A549 (cell line): Measurements from ENCODE around the gene NPSR1. TPM values are rescaled to one million over a fixed set of nuclear protein-coding genes. Genes with fewer than 3 reads are reported as not detected.

ENCODE experiments used
- ATAC-seq, 2 experiments: fragments of 200-7000 bp in 1 of 2; fragments of >200 bp in 1 of 2; cut with Nextera tagmentation in 1 of 2; cut with Tn5 transposase in 1 of 2; 3 replicates each; pipeline versions ENCODE4 v1.8.0 to v1.9.1; 2018 to 2020; ENCODE audit warnings: mild to moderate bottlenecking in 1 of 2, moderate library complexity in 1 of 2
- CTCF ChIA-PET: fragments of 300-600 bp; sonication (Branson Sonifier 250); formaldehyde crosslinking; extraction: SDS; loops from one replicate; lab custom pipeline; 2021; ENCODE audit warnings: antibody characterized with exemption, inconsistent platforms; lab: Yijun Ruan, JAX
- POLR2A ChIA-PET: fragments of 350-600 bp; formaldehyde crosslinking; extraction: SDS; loops from one replicate; lab custom pipeline; 2021; ENCODE audit warnings: antibody characterized with exemption, inconsistent platforms; lab: Yijun Ruan, JAX
- DNase-seq, 2 experiments: peaks; one replicate each; pipeline versions ENCODE4 v3.0.0 to v3.0.0-alpha.2; 2011 to 2016; ENCODE audit warnings: low read depth in 1 of 2, low spot score in 1 of 2
- FAIRE-seq: peaks from 2 replicates; lab custom pipeline; 2011; peaks lifted over from hg19 to GRCh38; lab: Jason Lieb, UNC
- H3K27ac ChIP-seq, 2 experiments: fragments of >200 bp; sonication (Bioruptor Twin); formaldehyde crosslinking; 3 replicates each; pipeline ENCODE4 v1.5.1; 2016 to 2017
- H3K4me1 ChIP-seq: fragments of >200 bp; sonication (Bioruptor Twin); formaldehyde crosslinking; 3 replicates; pipeline ENCODE4 v1.6.1; 2016
- H3K4me2 ChIP-seq: fragments of >200 bp; sonication (Bioruptor Twin); formaldehyde crosslinking; 3 replicates; pipeline ENCODE4 v1.6.1; 2016
- H3K4me3 ChIP-seq: fragments of >200 bp; sonication (Bioruptor Twin); formaldehyde crosslinking; 3 replicates; pipeline ENCODE4 v1.5.1; 2016
- H3K9me3 ChIP-seq: fragments of >200 bp; sonication (Bioruptor Twin); formaldehyde crosslinking; 3 replicates; pipeline ENCODE4 v1.6.1; 2016
- CBX2 ChIP-seq: fragments of 200-600 bp; sonication (generic); IDR thresholded peaks from 2 replicates; pipeline ENCODE4 v1.6.1; 2016; ENCODE audit warnings: low read depth, mild to moderate bottlenecking, borderline replicate concordance
- CHD4 ChIP-seq: fragments of 200-600 bp; sonication (generic); IDR thresholded peaks from 2 replicates; pipeline ENCODE4 v1.6.1; 2016; ENCODE audit warnings: antibody characterized with exemption, mild to moderate bottlenecking, borderline replicate concordance
- EHF ChIP-seq: fragments of 250-450 bp; sonication (Bioruptor Pico); IDR thresholded peaks from 2 replicates; pipeline ENCODE4 v1.5.0; 2020; ENCODE audit warnings: mild to moderate bottlenecking
- EHMT2 ChIP-seq: fragments of 200-600 bp; sonication (generic); IDR thresholded peaks from 2 replicates; pipeline ENCODE4 v1.6.1; 2016; ENCODE audit warnings: antibody characterized with exemption, low read depth, mild to moderate bottlenecking, moderate library complexity
- GATA3 ChIP-seq: IDR thresholded peaks from 2 replicates; pipeline ENCODE4 v1.6.1; 2012; ENCODE audit warnings: borderline replicate concordance
- HEYL ChIP-seq: fragments of 250-450 bp; sonication (Bioruptor Pico); IDR thresholded peaks from 2 replicates; pipeline ENCODE4 v1.8.0; 2021; ENCODE audit warnings: mild to moderate bottlenecking, moderate library complexity
- HOXA7 ChIP-seq: fragments of 250-450 bp; sonication (Bioruptor Pico); IDR thresholded peaks from 2 replicates; pipeline ENCODE4 v1.5.0; 2020; ENCODE audit warnings: mild to moderate bottlenecking, moderate library complexity
- HOXB13 ChIP-seq: fragments of 250-450 bp; sonication (Bioruptor Pico); IDR thresholded peaks from 2 replicates; pipeline ENCODE4 v1.5.0; 2020; ENCODE audit warnings: low read depth, mild to moderate bottlenecking, moderate library complexity
- HOXB5 ChIP-seq: fragments of 250-450 bp; sonication (Bioruptor Pico); IDR thresholded peaks from 2 replicates; pipeline ENCODE4 v1.5.0; 2020; ENCODE audit warnings: mild to moderate bottlenecking, moderate library complexity
- NPAS2 ChIP-seq: fragments of 250-450 bp; sonication (Bioruptor Pico); IDR thresholded peaks from 2 replicates; pipeline ENCODE4 v1.8.0; 2022; ENCODE audit warnings: mild to moderate bottlenecking, moderate library complexity, borderline replicate concordance
- NR3C1 ChIP-seq: fragments of >200 bp; sonication (Bioruptor Twin); formaldehyde crosslinking; IDR thresholded peaks from 3 replicates; pipeline ENCODE4 v1.6.1; 2017
- PHF8 ChIP-seq: fragments of 200-600 bp; sonication (generic); IDR thresholded peaks from 2 replicates; pipeline ENCODE4 v1.6.1; 2016; ENCODE audit warnings: low read depth, mild to moderate bottlenecking, antibody characterized with exemption, moderate library complexity, borderline replicate concordance
- POLR2AphosphoS2 ChIP-seq: conservative IDR thresholded peaks from 2 replicates; pipeline ENCODE4 v1.6.1; 2012; ENCODE audit warnings: low read length, improper control_type of control experiment, inconsistent platforms
- RFX5 ChIP-seq: fragments of 450-650 bp; IDR thresholded peaks from 2 replicates; pipeline ENCODE4 v1.7.1; 2014; ENCODE audit warnings: antibody characterized with exemption, mild to moderate bottlenecking, moderate library complexity
- RNF2 ChIP-seq: fragments of 200-600 bp; sonication (generic); IDR thresholded peaks from 2 replicates; pipeline ENCODE4 v1.6.1; 2016; ENCODE audit warnings: low read depth, mild to moderate bottlenecking, antibody characterized with exemption, moderate library complexity, borderline replicate concordance
- TFCP2L1 ChIP-seq: fragments of 250-450 bp; sonication (Bioruptor Pico); IDR thresholded peaks from 2 replicates; pipeline ENCODE4 v1.5.0; 2021; ENCODE audit warnings: mild to moderate bottlenecking
- TP53 ChIP-seq: fragments of 250-450 bp; sonication (Bioruptor Pico); IDR thresholded peaks from 2 replicates; pipeline ENCODE4 v1.5.0; 2021; ENCODE audit warnings: mild to moderate bottlenecking, moderate library complexity
- USF2 ChIP-seq: fragments of 450-650 bp; IDR thresholded peaks from 2 replicates; pipeline ENCODE4 v1.6.1; 2014; ENCODE audit warnings: antibody characterized with exemption
- ZFP36 ChIP-seq: fragments of 450-650 bp; IDR thresholded peaks from 2 replicates; pipeline ENCODE4 v1.6.1; 2014; ENCODE audit warnings: borderline replicate concordance; ENCODE audit not compliant: partially characterized antibody
- WGBS: methylation state at CpG from one replicate; pipeline ENCODE4 v1.1.6; 2017; ENCODE audit errors: missing lambda C conversion rate; 5-methylcytosine and 5-hydroxymethylcytosine counted together
- polyA plus RNA-seq, 4 experiments: library from polyadenylated mRNA; depleted of rRNA in 3 of 4; stranded (reverse); fragments of >200 nt; fragmentation: RNase III in 1 of 4; extraction: RNeasy Plus Mini Kit Qiagen cat#74134 plus additional on column Dnase treatment in 1 of 4; gene quantifications; 2 replicates in 3 of 4; 3 replicates in 1 of 4; pipeline ENCODE4 v1.2.3, GENCODE V29; 2011 to 2017
- TF ChIP-seq, protein P1 (sequence below): IDR thresholded peaks from 2 replicates; pipeline ENCODE4 v1.6.1; 2012
- TF ChIP-seq, protein P2 (sequence below): IDR thresholded peaks from 2 replicates; pipeline ENCODE4 v1.6.1; 2012; ENCODE audit warnings: low read depth, borderline replicate concordance
- TF ChIP-seq, protein P3 (sequence below): fragments of >200 bp; sonication (Bioruptor Twin); formaldehyde crosslinking; IDR thresholded peaks from 3 replicates; pipeline ENCODE4 v1.6.1; 2016

The NPSR1 gene
- polyA plus RNA-seq, 2 of the 4 experiments (the other 2 are of a cell fraction): not detected

DNA sequence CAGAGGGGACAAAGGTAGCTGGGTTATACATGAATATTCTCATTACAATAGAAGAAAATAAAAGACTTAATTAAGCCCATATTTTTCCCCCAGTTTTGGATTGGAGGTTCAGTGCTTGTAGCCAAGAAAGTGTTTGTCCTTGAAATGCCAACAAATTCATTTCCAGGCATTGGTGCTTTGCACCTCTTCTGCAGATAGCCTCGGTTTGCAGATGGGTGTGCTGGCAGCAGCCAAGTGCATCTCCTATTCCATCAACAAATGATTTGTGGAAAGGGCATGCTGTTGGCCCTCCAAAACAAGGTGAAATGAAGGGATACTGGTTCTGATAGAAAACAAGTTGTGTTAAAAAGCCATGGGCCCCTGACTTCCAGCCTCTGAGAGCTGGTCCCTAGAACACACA lies 192.0 kb downstream of the NPSR1 start:
- 54% methylated on average over 1 of the region's 1 CpG for WGBS

GRCh38 chr7:34850681-34851080 lies 192.7 kb downstream of the NPSR1 start:
- FAIRE-seq (no peak), ATAC-seq (no peak), DNase-seq (no peak)
- no peak for TF ChIP-seq TP53 (CRISPR knock-in tag)
- no peak for TF ChIP-seq RNF2
- TF ChIP-seq, protein P1, sequence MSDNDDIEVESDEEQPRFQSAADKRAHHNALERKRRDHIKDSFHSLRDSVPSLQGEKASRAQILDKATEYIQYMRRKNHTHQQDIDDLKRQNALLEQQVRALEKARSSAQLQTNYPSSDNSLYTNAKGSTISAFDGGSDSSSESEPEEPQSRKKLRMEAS: no peak
- TF ChIP-seq HOXA7: no peak
- TF ChIP-seq HEYL (CRISPR knock-in tag): no peak
- TF ChIP-seq NPAS2: no peak
- TF ChIP-seq POLR2AphosphoS2: no peak
- TF ChIP-seq EHF: no peak
- peak overlapping the region in 1 of 2 experiments; percentile 79; a peak in 3 of 6 replicates for H3K27ac ChIP-seq
- no peak overlapping the region for H3K4me3 ChIP-seq
- H3K4me2 ChIP-seq: no peak overlapping the region
- H3K9me3 ChIP-seq: no peaks in the 10 kb centered on the region
- CTCF ChIA-PET: interaction anchor here (0.6 to 1.0 kb wide), 2 partner anchors 20 to 530 kb away, joined by 4 to 9 read pairs; no protein-coding TSS in a partner anchor
- 96% methylated on average over 8 of the region's 8 CpGs for WGBS
- peaks cover 34% of the 10 kb centered on the region for H3K4me1 ChIP-seq
- POLR2A ChIA-PET: no interaction called here

More for the DNA sequence above, 192.0 kb downstream of the NPSR1 start:
- CTCF ChIA-PET: interaction anchor here (1.0 to 1.2 kb wide), 2 partner anchors 19 to 26 kb away, joined by 3 to 4 read pairs; no protein-coding TSS in a partner anchor
- Histone ChIP-seq H3K4me2 (no peak overlapping the region), H3K9me3 (no peaks in the 10 kb centered on the region), H3K4me3 (no peak overlapping the region), H3K4me1 (peaks cover 34% of the 10 kb centered on the region), H3K27ac (peak overlapping the region in 1 of 2 experiments; percentile 54; a peak in 3 of 6 replicates)
- TF ChIP-seq, protein P1: no peak
- TF ChIP-seq, protein P2, sequence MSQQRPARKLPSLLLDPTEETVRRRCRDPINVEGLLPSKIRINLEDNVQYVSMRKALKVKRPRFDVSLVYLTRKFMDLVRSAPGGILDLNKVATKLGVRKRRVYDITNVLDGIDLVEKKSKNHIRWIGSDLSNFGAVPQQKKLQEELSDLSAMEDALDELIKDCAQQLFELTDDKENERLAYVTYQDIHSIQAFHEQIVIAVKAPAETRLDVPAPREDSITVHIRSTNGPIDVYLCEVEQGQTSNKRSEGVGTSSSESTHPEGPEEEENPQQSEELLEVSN: no peak
- TF ChIP-seq HOXB5 (CRISPR knock-in tag): no peak
- no peak for TF ChIP-seq GATA3
- no peak for TF ChIP-seq CHD4
- no peak for TF ChIP-seq RFX5
- TF ChIP-seq, protein P3, sequence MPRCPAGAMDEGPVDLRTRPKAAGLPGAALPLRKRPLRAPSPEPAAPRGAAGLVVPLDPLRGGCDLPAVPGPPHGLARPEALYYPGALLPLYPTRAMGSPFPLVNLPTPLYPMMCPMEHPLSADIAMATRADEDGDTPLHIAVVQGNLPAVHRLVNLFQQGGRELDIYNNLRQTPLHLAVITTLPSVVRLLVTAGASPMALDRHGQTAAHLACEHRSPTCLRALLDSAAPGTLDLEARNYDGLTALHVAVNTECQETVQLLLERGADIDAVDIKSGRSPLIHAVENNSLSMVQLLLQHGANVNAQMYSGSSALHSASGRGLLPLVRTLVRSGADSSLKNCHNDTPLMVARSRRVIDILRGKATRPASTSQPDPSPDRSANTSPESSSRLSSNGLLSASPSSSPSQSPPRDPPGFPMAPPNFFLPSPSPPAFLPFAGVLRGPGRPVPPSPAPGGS: no peak
- TF ChIP-seq EHMT2: no peak
- no peak for TF ChIP-seq PHF8
- TF ChIP-seq USF2: no peak
- TF ChIP-seq NR3C1: no peak
- TF ChIP-seq ZFP36: no peak
- no peak for TF ChIP-seq TFCP2L1 (CRISPR knock-in tag)
- no peak for TF ChIP-seq HOXB13 (CRISPR knock-in tag)
- TF ChIP-seq CBX2: no peak
- POLR2A ChIA-PET: no interaction called here
- DNase-seq: no peak
- ATAC-seq: no peak
- no peak for FAIRE-seq
